NCI-H2196 (cell line): ENCODE measurements around the gene GPR12.
"Not testable (repeated sequence)": the region's sequence is repeated elsewhere in the genome, so short reads cannot be mapped to it uniquely, and the experiment has no call there.

Experiments
- DNase-seq: peaks from one replicate; lab custom pipeline; 2025; ENCODE audit not compliant: unreplicated experiment; lab: John Stamatoyannopoulos, UW

GPR12 gene

GRCh38 chr13:26749285-26749684 lies 11.3 kb downstream of the GPR12 start:
- DNase-seq: no peak

- DNase-seq: no peak
Measured at GRCh38 chr13:26747706-26748105, 12.9 kb downstream of the GPR12 start.

- no peak for DNase-seq
Measured at GRCh38 chr13:26743971-26744370, 16.6 kb downstream of the GPR12 start.

GRCh38 chr13:26742691-26743358 lies 17.8 kb downstream of the GPR12 start:
- no peak for DNase-seq

GRCh38 chr13:26735677-26736076 lies 24.9 kb downstream of the GPR12 start:
- no peak for DNase-seq

GRCh38 chr13:26727633-26728032 lies 33.0 kb downstream of the GPR12 start:
- no peak for DNase-seq

GRCh38 chr13:26727122-26727521 lies 33.5 kb downstream of the GPR12 start:
- DNase-seq: no peak

- DNase-seq: no peak
Measured at GRCh38 chr13:26726684-26727083, 33.9 kb downstream of the GPR12 start.

GRCh38 chr13:26723620-26724019 lies 37.0 kb downstream of the GPR12 start:
- not testable (repeated sequence) for DNase-seq

GRCh38 chr13:26722321-26722720 lies 38.3 kb downstream of the GPR12 start:
- DNase-seq: no peak

- DNase-seq: no peak
Measured at GRCh38 chr13:26721251-26722121, 39.1 kb downstream of the GPR12 start.

- DNase-seq: peak; percentile 8
Measured at GRCh38 chr13:26719356-26719945, 41.1 kb downstream of the GPR12 start.

- DNase-seq: no peak
Measured at GRCh38 chr13:26718872-26719271, 41.7 kb downstream of the GPR12 start.

- no peak for DNase-seq
Measured at GRCh38 chr13:26718146-26718545, 42.4 kb downstream of the GPR12 start.

GRCh38 chr13:26716984-26717383 lies 43.6 kb downstream of the GPR12 start:
- DNase-seq: no peak

GRCh38 chr13:26713341-26713740 lies 47.2 kb downstream of the GPR12 start:
- no peak for DNase-seq

- DNase-seq: no peak
Measured at GRCh38 chr13:26711211-26711610, 49.4 kb downstream of the GPR12 start.

- no peak for DNase-seq
Measured at GRCh38 chr13:26710166-26710565, 50.4 kb downstream of the GPR12 start.

- DNase-seq: no peak
Measured at GRCh38 chr13:26709461-26709860, 51.1 kb downstream of the GPR12 start.

GRCh38 chr13:26708007-26708297 lies 52.6 kb downstream of the GPR12 start:
- DNase-seq: no peak

GRCh38 chr13:26707122-26708006 lies 53.2 kb downstream of the GPR12 start:
- DNase-seq: peak; percentile 49
